Activated CD8-positive, alpha-beta T cell treated with anti-CD3 and anti-CD28 coated beads, Interleukin-2, amount 10 ng/mL, durations not matched to agents 7 days and 5 days (primary cell): ENCODE data around the gene CACNA2D3. TPM values are rescaled to one million over a fixed set of nuclear protein-coding genes. Genes with fewer than 3 reads are reported as not detected.
"Not testable (repeated sequence)": the region's sequence is repeated elsewhere in the genome, so short reads cannot be mapped to it uniquely, and the experiment has no call there.

Source experiments
- ATAC-seq: fragments of 150-1000 bp; cut with Tn5 transposase; one replicate; pipeline ENCODE4 v1.10.0; 2021; ENCODE audit warnings: moderate library complexity
- CTCF ChIA-PET: fragments of 350-600 bp; sonication (Branson Sonifier 250); formaldehyde crosslinking; loops from one replicate; lab custom pipeline; 2021; ENCODE audit warnings: antibody characterized with exemption; lab: Charles Lee
- POLR2A ChIA-PET: fragments of 350-600 bp; sonication (Branson Sonifier 250); formaldehyde crosslinking; loops from one replicate; lab custom pipeline; 2021; ENCODE audit warnings: antibody characterized with exemption; lab: Charles Lee
- DNase-seq: peaks from one replicate; pipeline ENCODE4 v3.0.0-alpha.2; 2020
- H3K27ac Mint-ChIP-seq: one replicate; pipeline ENCODE4 v1.8.0; 2021; ENCODE audit warnings: mild to moderate bottlenecking, mixed read lengths
- H3K27me3 Mint-ChIP-seq: one replicate; pipeline ENCODE4 v1.8.0; 2021; ENCODE audit warnings: low read depth, mixed read lengths
- H3K36me3 Mint-ChIP-seq: one replicate; pipeline ENCODE4 v1.8.0; 2021; ENCODE audit warnings: low read depth, mixed read lengths
- H3K4me1 Mint-ChIP-seq: one replicate; pipeline ENCODE4 v1.8.0; 2021; ENCODE audit warnings: low read depth, mixed read lengths
- H3K4me3 Mint-ChIP-seq: one replicate; pipeline ENCODE4 v1.8.0; 2021; ENCODE audit warnings: mild to moderate bottlenecking, mixed read lengths
- H3K9me3 Mint-ChIP-seq: one replicate; pipeline ENCODE4 v1.8.0; 2022; ENCODE audit warnings: mixed read lengths; ENCODE audit not compliant: insufficient read depth
- total RNA-seq, 2 experiments: library from RNA; stranded (reverse); gene quantifications; one replicate each; pipeline ENCODE4 v1.2.3, GENCODE V29; 2021

The CACNA2D3 gene
- total RNA-seq, 2 experiments from 2014 or later: not detected

DNA sequence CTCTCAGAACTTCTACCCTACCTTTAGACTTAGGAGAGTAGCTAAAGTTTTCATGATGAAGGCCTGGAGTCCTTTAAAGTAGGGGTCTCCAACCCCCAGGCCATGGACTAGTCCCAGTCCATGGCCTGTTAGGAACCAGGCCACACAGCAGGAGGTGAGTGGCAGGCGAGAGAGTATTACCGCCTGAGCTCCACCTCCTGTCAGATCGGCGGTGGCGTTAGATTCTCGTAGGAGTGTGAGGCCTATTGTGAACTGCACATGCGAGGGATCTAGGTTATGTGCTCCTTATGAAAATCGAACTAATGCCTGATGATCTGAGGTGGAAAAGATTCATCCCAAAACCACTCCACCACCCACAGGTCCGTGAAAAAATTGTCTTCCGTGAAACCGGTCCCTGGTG is 18.3 kb upstream of the CACNA2D3 start:
- Mint-ChIP-seq H3K9me3 (peaks cover 4% of the 10 kb centered on the region), H3K4me3 (no peak overlapping the region), H3K4me1 (no peaks in the 10 kb centered on the region), H3K27ac (no peak overlapping the region), H3K36me3 (no peaks in the 10 kb centered on the region), H3K27me3 (no peaks in the 10 kb centered on the region)
- ChIA-PET POLR2A (no interaction called here), CTCF (no interaction called here)
- DNase-seq (no peak), ATAC-seq (no peak)

DNA sequence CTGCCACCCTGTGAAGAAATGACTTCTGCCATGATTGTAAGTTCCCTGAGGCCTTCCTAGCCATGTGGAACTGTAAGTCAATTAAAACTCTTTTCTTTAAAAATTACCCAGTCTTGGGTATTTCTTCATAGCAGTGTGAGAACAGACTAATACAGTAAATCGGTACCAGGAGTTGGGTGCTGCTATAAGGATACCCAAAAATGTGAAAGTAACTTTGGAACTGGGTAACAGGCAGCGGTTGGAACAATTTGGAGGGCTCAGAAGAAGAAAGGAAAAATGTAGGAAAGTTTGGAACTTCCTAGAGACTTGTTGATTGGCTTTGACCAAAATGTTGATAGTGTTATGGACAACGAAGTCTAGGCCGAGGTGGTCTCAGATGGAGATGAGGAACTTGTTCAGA is 6.2 kb upstream of the CACNA2D3 start:
- H3K4me3 Mint-ChIP-seq, DNase-seq, ATAC-seq, H3K27ac Mint-ChIP-seq, H3K36me3 Mint-ChIP-seq, H3K4me1 Mint-ChIP-seq, POLR2A ChIA-PET, CTCF ChIA-PET, H3K9me3 Mint-ChIP-seq: not testable (repeated sequence)
- peaks cover 17% of the 10 kb centered on the region for H3K27me3 Mint-ChIP-seq

DNA sequence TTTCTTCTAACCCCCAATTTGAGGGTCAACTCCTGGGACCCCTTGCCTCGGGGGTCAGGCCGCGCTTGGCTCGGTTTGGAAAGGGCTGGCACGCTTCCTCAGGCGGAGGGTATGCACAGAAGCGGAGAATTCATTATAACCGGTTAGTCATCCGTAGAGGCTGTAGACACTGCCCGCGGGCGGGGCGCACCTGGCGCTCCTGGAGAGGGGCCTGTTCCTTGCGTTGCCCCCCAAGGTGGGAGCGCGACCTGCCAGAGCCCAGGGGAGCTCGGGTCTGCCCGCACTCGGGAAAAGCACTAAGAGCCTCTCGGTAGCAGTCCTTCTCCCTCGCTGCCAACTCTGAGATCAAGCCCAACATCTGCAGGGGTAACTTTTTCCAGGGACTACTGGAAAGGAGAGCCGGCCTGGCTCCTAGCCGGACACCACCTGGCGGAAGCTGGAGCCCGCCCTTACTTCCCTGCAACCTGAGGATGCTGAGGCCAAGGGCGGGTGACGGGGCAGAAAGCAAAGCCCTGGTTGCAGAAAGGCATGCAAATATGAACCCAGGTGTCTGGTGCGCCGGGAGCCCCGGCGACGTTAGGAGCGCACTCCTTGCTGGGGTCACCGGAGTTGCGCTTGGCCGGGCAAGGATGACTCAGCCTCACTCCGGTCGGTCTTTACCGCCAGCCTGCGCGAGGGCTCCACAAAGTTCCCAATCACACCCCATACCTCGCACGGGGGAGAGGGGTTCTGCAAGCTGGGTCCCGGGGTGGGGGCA is 1.5 kb upstream of the CACNA2D3 start:
- Mint-ChIP-seq H3K9me3 (peaks cover 4% of the 10 kb centered on the region), H3K27me3 (peaks cover 46% of the 10 kb centered on the region), H3K27ac (no peak overlapping the region), H3K4me1 (peaks cover 5% of the 10 kb centered on the region), H3K4me3 (no peak overlapping the region), H3K36me3 (no peaks in the 10 kb centered on the region)
- DNase-seq (no peak), ATAC-seq (no peak)
- CTCF ChIA-PET: no interaction called here
- POLR2A ChIA-PET: no interaction called here

- ChIA-PET CTCF (no interaction called here), POLR2A (no interaction called here)
- ATAC-seq: no peak
- Mint-ChIP-seq H3K27ac (no peak overlapping the region), H3K27me3 (peaks cover 46% of the 10 kb centered on the region), H3K36me3 (no peaks in the 10 kb centered on the region), H3K4me1 (peaks cover 5% of the 10 kb centered on the region), H3K9me3 (no peaks in the 10 kb centered on the region), H3K4me3 (no peak overlapping the region)
- DNase-seq: no peak
Measured at GRCh38 chr3:54121414-54122323, 683 bp upstream of the CACNA2D3 start.

DNA sequence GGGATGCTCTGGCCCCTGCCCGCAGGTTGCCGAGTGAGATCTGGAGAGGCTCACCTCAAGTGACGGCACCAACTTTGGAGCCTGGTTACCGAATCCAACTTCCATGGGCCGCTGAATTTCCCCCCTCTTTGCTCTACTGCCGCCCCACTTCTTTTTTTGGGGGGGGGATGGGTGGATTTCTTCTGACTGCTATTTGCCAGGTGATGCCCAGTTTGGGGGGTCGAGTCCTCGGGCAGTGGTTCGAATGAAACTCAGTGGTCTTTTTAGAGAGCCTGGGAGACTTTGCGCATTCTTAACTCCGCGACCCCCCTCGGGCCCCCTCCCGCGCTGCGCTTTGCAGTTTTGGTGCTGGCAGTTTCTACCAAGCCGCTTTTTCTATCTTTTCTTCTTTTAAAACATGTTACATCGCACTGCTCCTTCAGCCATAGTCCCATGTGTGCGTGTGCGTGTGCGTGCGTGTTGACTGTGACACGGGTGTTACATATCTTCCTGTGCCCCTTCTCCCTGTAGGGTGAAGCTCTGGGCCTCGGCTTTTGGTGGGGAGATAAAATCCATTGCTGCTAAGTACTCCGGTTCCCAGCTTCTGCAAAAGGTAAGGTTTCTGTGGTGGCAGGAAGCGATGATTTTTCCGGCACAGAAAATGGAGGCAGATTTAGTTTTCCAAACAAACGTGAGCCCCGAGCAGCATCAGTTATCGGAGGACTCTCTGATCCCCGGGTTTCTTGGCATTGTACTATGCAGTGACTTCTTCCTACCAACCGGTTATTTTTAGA is 837 bp downstream of the CACNA2D3 start:
- Mint-ChIP-seq H3K9me3 (no peaks in the 10 kb centered on the region), H3K27me3 (peaks cover 46% of the 10 kb centered on the region), H3K4me1 (peaks cover 5% of the 10 kb centered on the region), H3K27ac (no peak overlapping the region), H3K36me3 (no peaks in the 10 kb centered on the region), H3K4me3 (no peak overlapping the region)
- CTCF ChIA-PET: no interaction called here
- no peak for DNase-seq
- no peak for ATAC-seq
- POLR2A ChIA-PET: no interaction called here

DNA sequence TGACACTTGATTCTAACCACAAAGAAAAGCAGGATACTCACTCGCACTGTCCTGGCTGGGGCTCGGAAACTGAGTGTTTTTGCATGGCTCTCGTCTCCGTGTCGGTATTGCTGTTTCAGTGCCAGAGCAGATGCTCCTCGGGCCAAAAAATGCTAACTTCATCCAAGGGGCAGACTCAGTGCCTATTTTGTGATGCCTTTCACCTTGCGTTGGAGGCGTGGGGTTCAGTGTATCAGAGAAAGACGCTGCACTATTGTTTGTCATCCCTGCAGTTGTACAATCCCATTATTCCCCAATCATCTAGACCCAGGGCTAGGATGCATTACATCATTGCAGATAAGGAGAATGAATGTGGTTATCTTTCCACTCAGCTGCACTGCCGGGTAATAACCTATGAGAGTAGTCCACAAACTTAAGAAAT is 1.4 kb downstream of the CACNA2D3 start:
- ATAC-seq (no peak), DNase-seq (no peak)
- H3K4me1 Mint-ChIP-seq: peaks cover 5% of the 10 kb centered on the region
- no peaks in the 10 kb centered on the region for H3K9me3 Mint-ChIP-seq
- no peak overlapping the region for H3K27ac Mint-ChIP-seq
- H3K4me3 Mint-ChIP-seq: no peak overlapping the region
- peaks cover 46% of the 10 kb centered on the region for H3K27me3 Mint-ChIP-seq
- CTCF ChIA-PET: no interaction called here
- no peaks in the 10 kb centered on the region for H3K36me3 Mint-ChIP-seq
- POLR2A ChIA-PET: no interaction called here

DNA sequence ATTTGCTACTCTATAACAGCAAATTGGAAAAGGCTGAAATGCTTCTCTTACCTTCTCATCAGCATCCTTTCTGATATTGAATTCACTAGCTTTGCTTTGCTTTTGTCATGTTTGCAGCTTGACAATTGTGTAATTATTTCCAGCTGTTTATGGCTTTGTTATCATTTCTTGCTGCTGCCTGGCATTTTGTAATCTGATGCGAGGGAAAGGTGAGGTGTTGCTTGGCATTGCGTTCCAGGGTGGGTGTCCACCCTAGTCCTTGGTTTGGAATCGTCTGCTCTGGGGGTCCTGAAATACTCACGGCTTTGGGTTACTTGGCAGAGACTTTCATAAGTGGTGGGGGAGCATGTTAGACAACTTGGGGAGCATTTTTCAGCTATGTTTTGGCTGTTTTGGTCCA is 2.9 kb downstream of the CACNA2D3 start:
- no peaks in the 10 kb centered on the region for H3K9me3 Mint-ChIP-seq
- peaks cover 5% of the 10 kb centered on the region for H3K4me1 Mint-ChIP-seq
- no peak overlapping the region for H3K4me3 Mint-ChIP-seq
- no peak for ATAC-seq
- H3K27me3 Mint-ChIP-seq: peaks cover 36% of the 10 kb centered on the region
- CTCF ChIA-PET: no interaction called here
- H3K27ac Mint-ChIP-seq: no peak overlapping the region
- DNase-seq: no peak
- no peaks in the 10 kb centered on the region for H3K36me3 Mint-ChIP-seq
- POLR2A ChIA-PET: no interaction called here

GRCh38 chr3:54126551-54126950 is 4.2 kb downstream of the CACNA2D3 start:
- H3K36me3 Mint-ChIP-seq: no peaks in the 10 kb centered on the region
- ChIA-PET CTCF (no interaction called here), POLR2A (no interaction called here)
- H3K27me3 Mint-ChIP-seq: peaks cover 28% of the 10 kb centered on the region
- H3K4me1 Mint-ChIP-seq: peaks cover 5% of the 10 kb centered on the region
- no peak overlapping the region for H3K4me3 Mint-ChIP-seq
- ATAC-seq (no peak), DNase-seq (no peak)
- H3K9me3 Mint-ChIP-seq: no peaks in the 10 kb centered on the region
- H3K27ac Mint-ChIP-seq: no peak overlapping the region

DNA sequence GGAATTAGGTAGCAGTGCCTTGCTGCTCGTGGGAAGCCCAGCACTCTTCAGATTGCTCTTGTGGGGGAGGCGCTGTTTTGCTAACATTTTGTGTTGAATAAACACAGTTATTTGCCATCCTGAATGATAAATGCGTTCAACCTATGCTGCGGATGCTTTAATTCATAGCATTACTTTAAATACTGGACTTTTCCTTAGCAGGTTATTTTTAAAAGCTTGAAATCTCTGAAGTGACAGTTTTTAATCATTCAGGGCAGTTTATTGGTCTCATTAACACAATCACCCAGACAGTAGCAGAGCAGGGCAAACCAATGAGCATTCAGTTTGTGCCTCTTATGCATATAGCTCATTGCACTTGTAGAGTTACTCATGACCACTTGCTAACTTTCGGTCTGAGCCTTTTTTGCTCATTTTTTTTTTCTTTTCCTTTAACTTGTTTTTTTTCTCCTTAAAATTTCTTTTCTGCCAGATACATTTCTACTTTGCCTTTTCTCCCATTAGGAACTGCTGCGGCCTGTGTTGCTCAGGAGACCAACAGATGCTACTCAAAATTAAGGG is 5.2 kb downstream of the CACNA2D3 start:
- Mint-ChIP-seq H3K27ac (no peak overlapping the region), H3K27me3 (peaks cover 28% of the 10 kb centered on the region), H3K9me3 (no peaks in the 10 kb centered on the region), H3K4me1 (peaks cover 5% of the 10 kb centered on the region), H3K4me3 (no peak overlapping the region), H3K36me3 (no peaks in the 10 kb centered on the region)
- DNase-seq (no peak), ATAC-seq (no peak)
- ChIA-PET POLR2A (no interaction called here), CTCF (no interaction called here)

- POLR2A ChIA-PET: no interaction called here
Measured at GRCh38 chr3:54131026-54131605, 8.8 kb downstream of the CACNA2D3 start.

GRCh38 chr3:54131890-54132289 is 9.5 kb downstream of the CACNA2D3 start:
- H3K4me1 Mint-ChIP-seq: no peaks in the 10 kb centered on the region

More at GRCh38 chr3:54131026-54131605, 8.8 kb downstream of the CACNA2D3 start:
- H3K4me1 Mint-ChIP-seq: no peaks in the 10 kb centered on the region
- H3K27ac Mint-ChIP-seq: no peak overlapping the region
- CTCF ChIA-PET: no interaction called here
- H3K9me3 Mint-ChIP-seq: no peaks in the 10 kb centered on the region
- no peak overlapping the region for H3K4me3 Mint-ChIP-seq
- no peaks in the 10 kb centered on the region for H3K36me3 Mint-ChIP-seq
- no peak for DNase-seq
- no peak for ATAC-seq
- H3K27me3 Mint-ChIP-seq: no peaks in the 10 kb centered on the region

More at GRCh38 chr3:54131890-54132289, 9.5 kb downstream of the CACNA2D3 start:
- H3K27ac Mint-ChIP-seq: no peak overlapping the region
- no peak for ATAC-seq
- no peak for DNase-seq
- no peak overlapping the region for H3K4me3 Mint-ChIP-seq
- no peaks in the 10 kb centered on the region for H3K27me3 Mint-ChIP-seq
- POLR2A ChIA-PET: no interaction called here
- no peaks in the 10 kb centered on the region for H3K36me3 Mint-ChIP-seq
- no peaks in the 10 kb centered on the region for H3K9me3 Mint-ChIP-seq
- CTCF ChIA-PET: no interaction called here
